HepG2 (cell line): Measurements from ENCODE around the gene MRPL18. TPM values are rescaled to one million over a fixed set of nuclear protein-coding genes. Genes with fewer than 3 reads are reported as not detected.

ENCODE experiments used
- CCAR2 ChIP-seq: fragments of 200-400 bp; formaldehyde crosslinking; optimal IDR thresholded peaks from 2 replicates; pipeline ENCODE3; 2018; ENCODE audit warnings: low read depth, mild to moderate bottlenecking, low read length, moderate library complexity
- E2F2 ChIP-seq: sonication (generic); formaldehyde crosslinking; IDR thresholded peaks from 2 replicates; pipeline ENCODE4 v1.4.0; 2020; ENCODE audit warnings: missing genetic modification reagents, borderline replicate concordance
- EHMT2 ChIP-seq: fragments of 200-600 bp; sonication (generic); IDR thresholded peaks from 2 replicates; pipeline ENCODE4 v1.7.0; 2017; ENCODE audit warnings: antibody characterized with exemption, low read depth, low read length, borderline replicate concordance
- HMGXB4 ChIP-seq, 2 experiments: sonication (generic) in 1 of 2; formaldehyde crosslinking in 1 of 2; IDR thresholded peaks; 2 replicates each; pipeline versions ENCODE4 v1.4.0 to v1.6.1; 2018 to 2020; ENCODE audit warnings: missing genetic modification reagents in 2 of 2, borderline replicate concordance in 1 of 2, low read depth in 1 of 2, mild to moderate bottlenecking in 1 of 2, missing biosample characterization in 1 of 2
- ISL2 ChIP-seq: sonication (generic); formaldehyde crosslinking; IDR thresholded peaks from 2 replicates; pipeline ENCODE4 v1.5.0; 2020; ENCODE audit warnings: missing genetic modification reagents
- KDM5B ChIP-seq: sonication (generic); formaldehyde crosslinking; IDR thresholded peaks from 2 replicates; pipeline ENCODE4 v1.4.0; 2020; ENCODE audit warnings: missing genetic modification reagents, mild to moderate bottlenecking, borderline replicate concordance
- PRPF4 ChIP-seq: fragments of 200-400 bp; formaldehyde crosslinking; IDR thresholded peaks from 2 replicates; pipeline ENCODE4 v1.6.1; 2016; ENCODE audit warnings: low read length, low read depth; ENCODE audit not compliant: poor library complexity, severe bottlenecking
- SOX13 ChIP-seq, 3 experiments: fragments of 450-650 bp in 1 of 3; sonication (generic) in 1 of 3; formaldehyde crosslinking in 1 of 3; IDR thresholded peaks in 2 of 3; conservative IDR thresholded peaks in 1 of 3; 2 replicates each; pipeline versions ENCODE4 v1.5.0 to v1.6.1; 2016 to 2020; ENCODE audit warnings: antibody characterized with exemption in 1 of 3, mild to moderate bottlenecking in 1 of 3, missing compliant biosample characterization in 1 of 3, missing genetic modification reagents in 1 of 3, moderate library complexity in 1 of 3
- TEAD2 ChIP-seq: sonication (generic); formaldehyde crosslinking; IDR thresholded peaks from 2 replicates; pipeline ENCODE4 v1.9.0; 2021; ENCODE audit warnings: missing genetic modification reagents
- THAP9 ChIP-seq: sonication (generic); formaldehyde crosslinking; IDR thresholded peaks from 2 replicates; pipeline ENCODE4; 2020; ENCODE audit warnings: missing genetic modification reagents, mild to moderate bottlenecking, borderline replicate concordance
- ZBTB10 ChIP-seq: sonication (generic); formaldehyde crosslinking; IDR thresholded peaks from 2 replicates; pipeline ENCODE4 v1.4.0; 2020; ENCODE audit warnings: missing genetic modification reagents, borderline replicate concordance
- ZFP36L2 ChIP-seq: sonication (generic); formaldehyde crosslinking; IDR thresholded peaks from 2 replicates; pipeline ENCODE4 v1.4.0; 2020; ENCODE audit warnings: missing genetic modification reagents
- ZNF17 ChIP-seq: sonication (generic); formaldehyde crosslinking; IDR thresholded peaks from 2 replicates; pipeline ENCODE4 v1.5.0; 2020; ENCODE audit warnings: mild to moderate bottlenecking, missing genetic modification reagents
- ZNF343 ChIP-seq: sonication (generic); formaldehyde crosslinking; IDR thresholded peaks from 2 replicates; pipeline ENCODE4 v1.4.0; 2020; ENCODE audit warnings: mild to moderate bottlenecking, missing genetic modification reagents
- ZNF383 ChIP-seq: sonication (generic); formaldehyde crosslinking; IDR thresholded peaks from 2 replicates; pipeline ENCODE4 v1.4.0; 2020; ENCODE audit warnings: missing genetic modification reagents, mild to moderate bottlenecking, borderline replicate concordance
- ZNF747 ChIP-seq: sonication (generic); formaldehyde crosslinking; IDR thresholded peaks from 2 replicates; pipeline ENCODE4 v1.8.1; 2023; ENCODE audit warnings: missing genetic modification reagents, mild to moderate bottlenecking, borderline replicate concordance
- polyA plus RNA-seq, 8 experiments: library from polyadenylated mRNA; depleted of rRNA in 3 of 8; stranded (reverse) in 7 of 8; unstranded in 1 of 8; fragments of >200 nt; fragmentation: Illumina TruSeq in 4 of 8; extraction: Trizol in 4 of 8; gene quantifications; 2 replicates each; pipeline versions ENCODE4 v1.2.1 to v1.2.3, GENCODE V29; 2011 to 2016; ENCODE audit warnings: low read depth in 4 of 8, missing spikeins in 1 of 8, mixed read lengths in 1 of 8; ENCODE audit not compliant: insufficient read depth in 1 of 8
- total RNA-seq, 5 experiments: library from RNA; depleted of rRNA; stranded (reverse); fragments of >200 nt; fragmentation: Illumina TruSeq; extraction: Trizol; gene quantifications; 2 replicates each; pipeline ENCODE4 v1.2.3, GENCODE V29; 2016; ENCODE audit warnings: low read depth in 1 of 5

The MRPL18 gene
- total and polyA plus RNA-seq, 2 of the 13 experiments (the other 11 are each of a cell fraction or from before 2014, with no cell fraction given), result 85.6 to 176 TPM

- TF ChIP-seq E2F2 (no peak), EHMT2 (peak; percentile 37; the same call in 1 of the 2 replicates), ZBTB10 (no peak), ZNF383 (CRISPR knock-in tag) (no peak), KDM5B (CRISPR knock-in tag) (no peak), PRPF4 (no peak), ZFP36L2 (CRISPR knock-in tag) (no peak), SOX13 (IDR thresholded peaks at IDR 0.05) (no peak), SOX13 (CRISPR knock-in tag; conservative IDR thresholded peaks at IDR 0.05 in 1 of 2, IDR thresholded peaks at IDR 0.05 in 1 of 2) (peak in 1 of 2 experiments; percentile 40; a peak in 1 of 4 replicates), ISL2 (CRISPR knock-in tag) (no peak), ZNF343 (CRISPR knock-in tag) (no peak), ZNF17 (no peak), CCAR2 (no peak), THAP9 (CRISPR knock-in tag) (0 out of 2 replicates have a peak, but pooled peaks have one; percentile 24), HMGXB4 (CRISPR knock-in tag; IDR thresholded peaks at IDR 0.05; ENCODE audit: borderline replicate concordance in 1 of 2, low read depth in 1 of 2) (no peak), TEAD2 (CRISPR knock-in tag) (no peak), ZNF747 (no peak)
These were observed 15.8 kb downstream of the MRPL18 start (continued) for GRCh38 chr6:159806021-159806458.
